Stimulated activated CD4-positive, alpha-beta T cell treated with anti-CD3 and anti-CD28 coated beads, Interleukin-15, amount 100 ng/mL, for 48 hours (primary cell): ENCODE data around the gene C1orf56.

Experiments
- DNase-seq, 2 donors: peaks; one replicate each; pipeline ENCODE4 v3.0.0-alpha.2; 2020; ENCODE audit warnings: low read depth in 2 of 2

C1orf56 gene, protein sequence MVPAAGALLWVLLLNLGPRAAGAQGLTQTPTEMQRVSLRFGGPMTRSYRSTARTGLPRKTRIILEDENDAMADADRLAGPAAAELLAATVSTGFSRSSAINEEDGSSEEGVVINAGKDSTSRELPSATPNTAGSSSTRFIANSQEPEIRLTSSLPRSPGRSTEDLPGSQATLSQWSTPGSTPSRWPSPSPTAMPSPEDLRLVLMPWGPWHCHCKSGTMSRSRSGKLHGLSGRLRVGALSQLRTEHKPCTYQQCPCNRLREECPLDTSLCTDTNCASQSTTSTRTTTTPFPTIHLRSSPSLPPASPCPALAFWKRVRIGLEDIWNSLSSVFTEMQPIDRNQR

DNA sequence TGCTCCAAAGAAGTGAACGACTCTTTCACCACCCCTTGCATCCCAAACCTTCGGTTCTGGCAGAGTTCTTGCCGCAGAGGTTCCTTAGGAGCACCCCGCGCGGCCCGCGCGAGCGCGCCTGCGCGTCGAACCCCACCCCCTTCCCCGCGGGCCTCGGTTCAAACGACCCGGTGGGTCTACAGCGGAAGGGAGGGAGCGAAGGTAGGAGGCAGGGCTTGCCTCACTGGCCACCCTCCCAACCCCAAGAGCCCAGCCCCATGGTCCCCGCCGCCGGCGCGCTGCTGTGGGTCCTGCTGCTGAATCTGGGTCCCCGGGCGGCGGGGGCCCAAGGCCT, at the start of gene C1orf56:
C1orf56 (plus strand) TSS at position 161 of the 334 bp plus-strand sequence; CDS start at position 258, 97 bp downstream.
- no peak for DNase-seq

GRCh38 chr1:150997949-150998348, 49.6 kb upstream of the C1orf56 start:
- no peak for DNase-seq

- DNase-seq, result no peak
These were observed 48.4 kb upstream of the C1orf56 start for GRCh38 chr1:150999051-150999674.

- DNase-seq, result no peak
These were observed 47.6 kb upstream of the C1orf56 start for GRCh38 chr1:150999926-151000325.

GRCh38 chr1:151000408-151000807, 47.1 kb upstream of the C1orf56 start:
- no peak for DNase-seq

DNA sequence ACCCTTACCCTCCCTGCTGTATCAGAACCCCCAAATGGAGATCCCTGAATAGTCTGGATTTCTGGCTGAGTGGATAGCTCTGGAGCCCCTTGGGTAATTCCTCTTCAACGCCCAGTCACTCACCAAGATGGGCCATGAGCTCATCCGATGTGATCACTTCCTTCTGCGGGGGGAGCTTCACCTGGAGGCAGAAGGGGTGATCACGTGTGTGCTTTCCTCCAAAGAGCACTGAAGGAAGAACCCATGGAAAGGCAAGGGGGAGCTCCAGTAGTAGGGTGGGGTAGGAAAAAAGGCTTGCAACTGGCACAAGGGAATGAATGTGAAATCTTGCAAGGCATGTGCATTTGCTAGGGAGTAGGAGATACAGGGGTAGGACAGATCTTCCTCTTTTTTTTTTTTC, 45.9 kb upstream of the C1orf56 start:
- no peak for DNase-seq

DNA sequence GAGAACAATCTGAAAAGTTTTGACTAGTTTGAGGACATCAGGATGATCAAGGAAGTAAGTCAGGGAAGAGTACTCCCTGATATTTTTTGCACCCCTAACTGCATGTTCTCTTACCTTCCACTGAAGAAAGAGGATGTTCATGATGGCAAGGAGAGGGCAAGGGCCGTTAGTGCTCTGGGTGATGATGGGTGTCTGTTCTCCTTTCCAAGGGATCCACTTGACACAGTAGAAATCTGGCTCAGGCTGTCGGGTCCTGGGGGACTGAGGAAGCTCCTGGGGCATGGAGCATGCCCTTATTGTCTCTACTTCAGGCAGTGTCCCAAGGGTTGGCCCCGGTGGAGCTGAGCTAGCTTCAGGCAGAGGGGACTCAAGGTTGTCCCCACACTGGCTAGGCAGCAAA, 45.5 kb upstream of the C1orf56 start:
- no peak for DNase-seq

DNA sequence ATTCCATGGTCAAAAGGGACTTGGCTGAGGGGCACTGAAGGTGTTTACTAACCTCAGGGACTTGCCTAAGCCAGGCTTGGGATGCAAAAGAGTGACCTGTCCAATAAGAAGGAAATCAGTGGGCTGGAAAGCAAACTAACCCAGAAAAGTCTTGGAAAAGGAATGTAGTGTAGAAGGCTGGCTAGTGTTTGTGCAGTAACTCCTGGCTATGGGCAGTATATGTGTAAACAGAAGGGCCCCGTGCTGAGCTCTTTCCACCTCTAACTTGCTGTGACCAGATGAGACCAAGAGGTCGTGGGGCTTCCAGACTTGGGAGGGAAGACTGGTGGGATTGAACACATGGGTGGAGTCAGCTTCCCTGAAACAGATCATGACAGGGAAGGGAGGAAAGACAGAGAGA, 44.9 kb upstream of the C1orf56 start:
- DNase-seq, result no peak

- no peak for DNase-seq
These were observed 44.4 kb upstream of the C1orf56 start for GRCh38 chr1:151003180-151003579.

- no peak for DNase-seq
These were observed 41.7 kb upstream of the C1orf56 start for GRCh38 chr1:151005729-151006319.

- DNase-seq, result no peak
These were observed 41.1 kb upstream of the C1orf56 start, which contains the start of gene MINDY1 for GRCh38 chr1:151006327-151007052. TSS of gene MINDY1 (minus strand) at chr1:151006902. CDS start at chr1:151002617, 4,285 bp downstream.

GRCh38 chr1:151007853-151008243, 39.7 kb upstream of the C1orf56 start:
- no peak for DNase-seq

DNA sequence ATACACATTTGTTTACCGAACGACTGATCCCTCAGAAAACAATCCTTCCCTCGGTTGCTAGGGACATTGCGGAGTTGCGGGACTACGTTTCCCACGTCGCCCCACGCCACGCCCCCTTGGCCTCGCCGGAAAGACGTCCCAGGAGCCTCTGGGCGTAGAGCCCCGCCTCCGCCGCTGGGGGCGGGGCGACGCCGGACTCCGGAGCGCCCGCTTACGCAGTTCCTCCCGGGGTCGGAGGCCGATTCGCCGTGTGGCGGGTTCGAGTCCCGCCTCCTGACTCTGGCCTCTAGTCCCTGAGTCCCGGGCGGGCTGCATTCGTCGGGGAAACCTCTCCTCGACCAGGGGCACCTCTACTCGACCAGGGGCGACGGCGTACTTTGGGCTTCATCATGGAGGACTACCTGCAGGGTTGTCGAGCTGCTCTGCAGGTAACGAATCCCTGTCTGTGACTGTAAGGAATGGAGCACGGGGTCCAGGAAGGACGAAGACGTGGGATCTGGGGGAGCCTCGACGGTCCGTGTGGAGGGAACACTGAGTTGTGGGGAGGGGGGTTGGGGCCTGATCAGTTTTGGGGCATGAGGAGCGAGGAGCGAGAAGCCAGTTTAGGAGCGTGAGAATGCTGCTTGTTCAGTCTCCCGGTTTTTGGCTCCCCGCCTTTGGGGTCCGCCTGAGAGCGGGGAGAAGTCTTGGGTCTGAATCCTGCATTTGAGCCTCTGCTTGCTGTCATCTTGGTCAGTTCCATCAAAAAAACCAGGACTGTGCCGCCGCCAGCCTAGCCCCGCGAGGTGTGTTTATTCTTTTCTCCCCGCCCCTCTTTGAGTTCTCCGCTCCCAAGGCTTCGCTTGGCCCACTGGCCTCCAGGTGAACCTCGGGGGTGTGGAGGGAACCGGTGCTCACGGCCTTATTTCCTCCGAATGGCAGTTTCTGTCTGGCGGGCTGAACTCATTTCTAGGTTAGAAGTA, 39.0 kb upstream of the C1orf56 start, which contains the start of gene PRUNE1:
PRUNE1 (plus strand) TSS at position 206 of the 962 bp plus-strand sequence; CDS start at position 390, 184 bp downstream.
- DNase-seq, result peak; percentile 94 to 96

DNA sequence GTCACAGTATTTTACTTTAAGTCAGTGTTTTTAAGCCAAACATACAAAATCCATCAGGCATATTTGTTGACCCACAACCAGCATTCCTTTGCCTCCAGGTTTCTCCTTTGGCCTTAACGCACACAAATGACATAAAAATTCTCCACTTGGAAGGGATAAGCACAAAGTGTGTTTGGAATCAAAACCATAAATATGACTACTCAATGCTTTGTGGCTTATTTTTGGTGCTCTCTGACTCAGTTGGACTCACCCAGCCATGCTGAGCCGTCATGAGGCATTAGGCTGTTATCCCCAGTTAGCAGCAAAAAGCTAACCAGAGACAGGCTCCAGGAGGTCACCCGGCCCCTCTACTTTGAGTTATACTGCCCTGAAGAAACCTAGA, 38.4 kb upstream of the C1orf56 start:
- no peak for DNase-seq

DNA sequence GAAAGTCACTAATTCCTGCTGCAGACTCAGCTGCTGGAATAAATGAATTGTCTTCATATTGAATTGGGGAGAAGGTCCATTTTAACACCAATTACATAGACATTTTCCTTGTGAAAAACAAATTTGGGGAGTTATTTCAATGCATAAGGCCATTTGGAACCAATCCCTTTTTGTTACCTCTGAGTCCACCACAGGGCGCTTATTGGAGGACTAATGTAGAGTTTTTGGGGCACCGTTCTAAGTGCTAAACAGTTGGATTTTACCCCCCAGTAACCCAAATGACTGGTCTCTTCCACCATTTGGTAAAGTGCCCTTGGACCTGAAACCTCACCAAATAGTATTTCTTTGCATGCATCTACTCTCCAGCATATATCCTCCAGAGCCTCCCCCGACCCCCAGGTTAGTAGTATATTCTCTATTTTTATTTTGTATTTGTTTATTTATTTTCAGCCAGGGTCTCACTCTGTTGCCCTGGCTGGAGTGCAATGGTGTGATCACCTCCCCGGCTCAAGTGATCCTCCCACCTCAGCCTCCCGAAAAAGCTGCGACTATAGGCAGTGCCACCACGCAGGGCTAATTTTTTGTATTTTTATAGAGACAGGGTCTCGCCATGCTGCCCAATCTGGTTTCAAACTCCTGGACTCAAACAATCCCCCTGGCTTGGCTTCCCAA, 37.7 kb upstream of the C1orf56 start:
- no peak for DNase-seq

DNA sequence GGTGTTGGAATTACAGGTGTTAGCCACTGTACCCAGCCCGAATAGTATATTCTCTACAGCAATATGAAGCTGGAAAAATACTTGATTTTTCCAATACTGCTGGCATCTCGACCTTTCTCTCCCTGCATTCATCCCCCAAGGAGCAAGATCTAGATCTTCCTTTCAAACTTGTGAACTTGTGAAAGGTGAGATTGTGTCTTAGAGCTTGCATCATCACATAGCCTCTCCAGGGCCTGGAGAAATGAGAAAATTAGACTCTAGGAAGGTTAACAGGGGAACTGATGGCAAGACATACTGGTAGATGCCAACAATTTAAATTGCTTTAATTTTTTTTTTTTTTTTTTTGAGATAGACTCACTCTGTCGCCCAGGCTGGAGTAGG, 37.2 kb upstream of the C1orf56 start:
- no peak for DNase-seq

GRCh38 chr1:151011154-151011850, 36.2 kb upstream of the C1orf56 start:
- no peak for DNase-seq

- no peak for DNase-seq
These were observed 34.7 kb upstream of the C1orf56 start for GRCh38 chr1:151012684-151013471.

DNA sequence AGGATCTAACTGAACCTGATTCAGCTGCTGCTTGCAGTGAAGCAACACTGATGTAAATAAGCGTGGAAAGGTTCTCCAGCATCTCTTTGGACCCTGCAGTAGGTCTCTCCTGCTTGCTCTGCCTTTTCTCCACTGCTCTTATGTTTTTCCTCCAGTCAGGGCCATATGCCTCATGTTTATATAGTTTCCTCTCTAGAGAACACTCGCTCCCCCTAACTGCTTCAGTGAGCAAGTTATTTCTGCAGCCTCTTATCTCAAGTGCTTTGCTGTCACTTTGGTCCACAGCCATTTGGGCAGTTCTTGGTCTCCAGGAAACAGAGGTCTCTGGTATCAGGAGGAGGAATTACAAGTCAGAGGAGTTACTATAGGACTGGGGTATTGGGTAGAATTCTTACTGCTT, 34.0 kb upstream of the C1orf56 start:
- DNase-seq, result no peak
